OCI-M2 (cell line): Measurements from ENCODE around the gene LGI4.
"Not testable (repeated sequence)": the region's sequence is repeated elsewhere in the genome, so short reads cannot be mapped to it uniquely, and the experiment has no call there.

ENCODE experiments used
- DNase-seq: peaks from one replicate; lab custom pipeline; 2025; ENCODE audit not compliant: unreplicated experiment; lab: John Stamatoyannopoulos, UW

Gene LGI4

GRCh38 chr19:35161434-35161743 is 26.5 kb upstream of the LGI4 start:
- no peak for DNase-seq

- DNase-seq = no peak
Measured at GRCh38 chr19:35160629-35161433, 26.0 kb upstream of the LGI4 start.

GRCh38 chr19:35159606-35160005 is 24.7 kb upstream of the LGI4 start:
- no peak for DNase-seq

- no peak for DNase-seq
Measured at GRCh38 chr19:35157431-35157830, 22.6 kb upstream of the LGI4 start.

GRCh38 chr19:35156673-35157014 is 21.8 kb upstream of the LGI4 start:
- DNase-seq = no peak

GRCh38 chr19:35155981-35156672 is 21.3 kb upstream of the LGI4 start:
- DNase-seq = no peak

- DNase-seq = no peak
Measured at GRCh38 chr19:35155441-35155840, 20.6 kb upstream of the LGI4 start.

- peak; percentile 94 for DNase-seq
Measured at GRCh38 chr19:35154525-35155406, 19.9 kb upstream of the LGI4 start, which contains the start of gene FXYD5. FXYD5 (plus strand) TSS chr19:35154735; CDS start chr19:35155551, 816 bp downstream.

- no peak for DNase-seq
Measured at GRCh38 chr19:35153701-35154524, 19.1 kb upstream of the LGI4 start.

GRCh38 chr19:35153129-35153522 is 18.3 kb upstream of the LGI4 start:
- not testable (repeated sequence) for DNase-seq

GRCh38 chr19:35151273-35152065 is 16.6 kb upstream of the LGI4 start:
- DNase-seq = no peak

- no peak for DNase-seq
Measured at GRCh38 chr19:35150445-35150844, 15.6 kb upstream of the LGI4 start.

GRCh38 chr19:35149463-35149862 is 14.6 kb upstream of the LGI4 start:
- DNase-seq = no peak

- no peak for DNase-seq
Measured at GRCh38 chr19:35146746-35147459, 12.0 kb upstream of the LGI4 start.

GRCh38 chr19:35144600-35145436 is 10.0 kb upstream of the LGI4 start:
- DNase-seq = no peak

GRCh38 chr19:35144259-35144599 is 9.4 kb upstream of the LGI4 start:
- no peak for DNase-seq

- no peak for DNase-seq
Measured at GRCh38 chr19:35143818-35144217, 9.0 kb upstream of the LGI4 start.

GRCh38 chr19:35143231-35143715 is 8.4 kb upstream of the LGI4 start, which contains the start of gene FXYD7:
FXYD7 (plus strand) TSS chr19:35143255; CDS start chr19:35143334, 79 bp downstream.
- DNase-seq = no peak
